Fibroblast of skin of right biceps (primary cell): ENCODE measurements around the gene TRIM47.

Experiments
- DNase-seq: peaks from one replicate; pipeline ENCODE4 v3.0.0-alpha.2; 2013

Gene TRIM47

DNA sequence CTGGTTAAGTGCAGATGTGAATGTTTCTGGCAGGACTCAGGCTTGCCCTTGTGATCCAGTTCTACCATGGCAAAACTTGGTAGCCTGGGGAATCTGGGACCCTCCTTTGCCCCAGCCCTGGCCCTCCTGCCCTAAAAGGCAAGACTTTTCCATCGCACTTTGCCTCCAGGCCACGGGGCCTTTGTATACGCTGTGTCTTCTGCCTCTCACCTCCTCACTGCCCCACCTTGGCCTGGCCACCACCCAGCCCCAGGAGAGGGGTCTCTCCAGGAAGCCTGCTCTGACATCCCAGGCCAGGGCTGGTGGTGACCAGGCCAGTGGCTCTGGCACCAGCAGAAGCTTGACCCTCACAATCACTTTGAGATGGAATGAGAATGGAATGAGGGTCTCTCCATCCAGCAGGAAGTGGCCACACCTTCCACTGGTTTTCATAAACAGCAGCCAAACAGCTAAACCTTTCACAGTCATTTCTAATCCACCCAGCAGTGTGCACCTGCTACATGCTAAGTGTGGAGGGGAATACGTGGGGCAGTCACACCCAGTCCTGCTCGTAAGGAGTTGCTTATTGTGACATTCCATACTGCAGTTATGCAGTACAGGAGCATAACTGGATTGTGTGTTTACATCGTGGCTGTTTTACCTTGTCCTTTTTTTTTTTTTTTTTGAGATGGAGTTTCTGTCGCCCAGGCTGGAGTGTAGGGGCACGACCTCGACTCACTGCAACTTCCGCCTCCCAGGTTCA is 27.9 kb upstream of the TRIM47 start:
- DNase-seq, result no peak

DNA sequence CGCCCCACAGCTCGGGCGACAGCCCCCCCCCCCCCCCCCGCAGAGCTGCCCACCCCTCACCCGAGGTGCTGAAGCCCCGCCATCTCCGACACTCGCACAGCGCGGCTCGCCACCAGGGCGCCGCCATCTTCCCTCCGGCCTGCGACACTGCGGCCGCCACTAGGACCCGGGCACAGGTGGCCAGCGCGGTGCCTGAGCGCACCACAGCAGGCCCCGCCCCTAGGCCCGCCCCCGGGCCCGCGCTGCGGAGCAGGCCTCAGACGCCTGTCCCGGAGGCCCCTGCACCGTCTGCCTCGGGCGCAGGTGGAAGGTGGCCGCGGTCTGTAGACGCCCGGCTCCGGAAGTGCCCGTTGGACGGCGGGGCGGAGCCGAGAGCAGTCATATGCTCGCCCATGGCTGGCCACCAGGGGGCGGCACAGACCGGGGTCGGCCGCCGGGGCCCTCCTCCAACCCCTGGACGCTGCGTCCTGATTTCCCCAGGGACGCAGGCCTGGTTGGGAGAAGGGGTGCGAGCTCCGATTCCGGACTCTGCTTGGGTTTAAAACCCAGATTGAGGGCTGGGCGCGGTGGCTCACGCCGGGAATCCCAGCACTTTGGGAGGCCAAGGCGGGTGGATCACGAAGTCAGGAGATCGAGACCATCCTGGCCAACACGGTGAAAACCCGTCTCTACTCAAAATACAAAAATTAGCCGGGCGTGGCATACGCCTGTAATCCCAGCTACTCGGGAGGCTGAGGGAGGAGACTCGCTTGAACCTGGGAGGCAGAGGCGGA is 26.6 kb upstream of the TRIM47 start, which contains the start of gene MRPL38:
Gene MRPL38 (minus strand): TSS at position 136 of the 773 bp plus-strand sequence. CDS start 9 bp downstream, at position 127.
- peak; percentile 95 for DNase-seq

DNA sequence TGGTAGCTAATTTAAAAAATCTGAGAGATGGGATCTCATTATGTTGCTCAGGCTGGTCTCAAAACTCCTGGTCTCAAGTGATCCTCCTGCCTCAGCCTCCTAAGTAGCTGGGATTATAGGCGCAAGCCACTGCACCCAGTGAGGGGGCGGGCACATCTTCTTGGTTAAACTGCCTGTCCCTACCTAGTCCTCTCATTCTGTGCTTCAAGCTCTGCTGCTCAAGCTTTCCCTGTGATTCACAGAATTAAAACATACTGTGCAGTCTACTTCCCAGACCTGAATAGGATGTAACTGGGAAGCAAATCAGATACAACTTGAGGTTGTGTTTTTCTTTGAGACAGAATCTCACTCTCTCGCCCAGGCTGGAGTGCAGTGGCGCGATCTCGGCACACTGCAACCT is 24.0 kb upstream of the TRIM47 start:
- DNase-seq, result no peak

- DNase-seq, result no peak
These were observed 23.3 kb upstream of the TRIM47 start for GRCh38 chr17:75901727-75902126.

DNA sequence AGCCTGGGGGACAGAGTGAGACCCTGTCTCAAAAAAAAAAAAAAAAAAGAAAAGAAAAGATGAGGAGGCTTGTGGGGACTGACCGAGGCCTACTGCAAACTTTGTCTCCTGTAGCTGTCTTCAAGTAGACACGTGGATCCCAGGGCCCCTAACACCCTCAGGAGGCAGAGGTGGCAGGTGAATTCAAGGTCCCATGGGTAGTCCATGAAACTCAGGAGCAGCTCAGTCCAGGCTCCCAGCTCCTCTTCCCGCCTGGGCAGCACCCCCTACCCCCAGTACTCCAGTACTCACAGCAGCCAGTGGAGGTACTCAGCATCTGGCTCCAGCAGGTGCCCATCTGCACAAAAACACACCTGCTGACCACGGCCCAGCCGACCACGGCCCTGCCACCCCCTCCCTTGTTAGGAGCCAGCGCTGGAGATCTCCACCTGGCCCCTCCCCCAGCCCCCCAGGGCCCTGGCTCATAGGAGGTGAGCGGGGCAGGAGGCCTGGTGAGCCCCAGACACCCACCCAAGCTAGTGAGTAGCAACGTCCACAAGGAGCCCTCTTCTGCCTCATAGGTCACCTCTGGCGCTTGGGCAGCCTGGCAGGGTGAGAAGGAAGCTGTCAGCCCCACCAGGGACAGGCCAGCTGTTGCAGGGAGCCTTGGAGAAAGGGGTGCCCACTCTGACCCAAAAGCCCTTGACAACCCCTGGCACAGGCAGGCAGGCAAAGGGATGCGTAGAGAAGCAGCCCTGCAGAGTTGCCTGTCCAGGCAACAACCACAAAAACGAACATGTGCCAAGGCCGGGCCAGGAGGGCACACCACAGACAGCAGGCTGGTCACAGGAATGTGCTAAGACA is 22.5 kb upstream of the TRIM47 start:
- DNase-seq, result no peak

DNA sequence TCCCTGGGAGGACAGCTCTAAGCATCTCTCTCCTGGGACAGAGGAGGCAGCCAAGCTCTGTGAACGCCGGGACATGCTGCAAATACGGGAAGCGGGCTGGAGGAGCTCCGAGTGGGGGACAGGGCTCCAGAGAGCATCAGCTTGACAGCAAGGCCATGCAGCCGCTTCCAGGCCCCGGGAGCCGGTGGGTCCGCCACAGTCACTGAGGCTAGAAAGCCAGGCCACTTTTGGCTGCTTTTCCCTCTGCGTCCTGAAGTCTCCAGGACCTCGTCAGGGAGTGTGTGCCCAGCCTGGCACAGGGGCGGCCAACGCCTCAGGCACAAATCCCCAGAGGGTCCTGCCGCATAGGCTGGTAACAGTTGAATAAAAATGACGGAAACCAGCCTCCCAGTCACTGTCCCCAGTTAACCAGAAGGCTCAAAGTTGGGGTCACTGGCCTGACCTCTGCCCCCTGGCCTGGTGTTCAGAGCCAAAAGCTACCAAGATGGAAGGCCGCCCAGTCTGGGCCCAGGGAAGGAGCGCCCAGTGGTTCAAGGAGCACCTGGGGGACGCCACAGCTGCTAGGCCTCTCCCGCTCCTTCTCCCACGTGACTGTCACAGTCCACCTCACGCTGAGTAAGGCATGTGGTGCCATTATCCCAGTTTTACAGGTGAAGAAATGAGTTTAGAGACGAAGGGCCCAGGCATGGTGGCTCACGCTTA is 21.5 kb upstream of the TRIM47 start:
- no peak for DNase-seq

- no peak for DNase-seq
These were observed 21.0 kb upstream of the TRIM47 start for GRCh38 chr17:75899353-75899752.

GRCh38 chr17:75898791-75899190 is 20.4 kb upstream of the TRIM47 start:
- no peak for DNase-seq

- DNase-seq, result no peak
These were observed 19.7 kb upstream of the TRIM47 start for GRCh38 chr17:75898065-75898464.

GRCh38 chr17:75897160-75898019 is 19.0 kb upstream of the TRIM47 start:
- DNase-seq, result no peak

- DNase-seq, result peak; percentile 81
These were observed 18.2 kb upstream of the TRIM47 start, which contains the start of gene TRIM65 for GRCh38 chr17:75896415-75897159. Gene TRIM65, minus strand, starts transcription at chr17:75896951. Its CDS starts 14 bp downstream, at chr17:75896937.

- DNase-seq, result peak; percentile 45
These were observed 17.2 kb upstream of the TRIM47 start for GRCh38 chr17:75895370-75896155.

DNA sequence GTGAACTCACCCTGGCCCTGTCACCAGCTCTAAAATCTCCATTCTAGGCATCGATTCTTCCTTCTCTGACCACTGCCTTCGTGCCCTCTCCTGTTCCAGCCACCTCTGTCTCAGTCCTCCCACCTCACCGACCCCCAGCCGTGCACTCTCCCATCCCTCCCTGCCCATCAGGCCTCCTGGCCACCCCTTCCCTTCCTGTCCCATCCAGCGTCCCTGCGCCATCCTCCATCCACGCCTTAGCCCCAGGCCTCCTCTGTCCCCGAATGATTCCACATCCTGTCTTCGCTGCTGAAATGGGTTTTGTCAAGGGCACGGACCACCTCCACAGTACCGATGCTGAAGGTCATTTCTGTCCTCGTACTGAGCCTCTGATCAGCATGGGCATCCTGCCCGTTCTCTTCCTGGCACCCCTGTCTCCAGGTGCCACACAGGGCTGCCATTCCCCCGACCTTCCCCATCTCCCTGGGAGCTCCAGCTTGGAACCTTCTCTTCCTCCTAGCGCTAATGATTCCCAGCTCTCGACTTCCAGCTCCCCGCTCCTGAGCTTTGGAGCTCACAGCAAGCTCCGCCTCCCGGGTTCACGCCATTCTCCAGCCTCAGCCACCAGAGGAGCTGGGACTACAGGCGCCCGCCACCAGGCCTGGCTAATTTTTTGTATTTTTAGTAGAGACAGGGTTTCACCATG is 15.8 kb upstream of the TRIM47 start:
- no peak for DNase-seq

DNA sequence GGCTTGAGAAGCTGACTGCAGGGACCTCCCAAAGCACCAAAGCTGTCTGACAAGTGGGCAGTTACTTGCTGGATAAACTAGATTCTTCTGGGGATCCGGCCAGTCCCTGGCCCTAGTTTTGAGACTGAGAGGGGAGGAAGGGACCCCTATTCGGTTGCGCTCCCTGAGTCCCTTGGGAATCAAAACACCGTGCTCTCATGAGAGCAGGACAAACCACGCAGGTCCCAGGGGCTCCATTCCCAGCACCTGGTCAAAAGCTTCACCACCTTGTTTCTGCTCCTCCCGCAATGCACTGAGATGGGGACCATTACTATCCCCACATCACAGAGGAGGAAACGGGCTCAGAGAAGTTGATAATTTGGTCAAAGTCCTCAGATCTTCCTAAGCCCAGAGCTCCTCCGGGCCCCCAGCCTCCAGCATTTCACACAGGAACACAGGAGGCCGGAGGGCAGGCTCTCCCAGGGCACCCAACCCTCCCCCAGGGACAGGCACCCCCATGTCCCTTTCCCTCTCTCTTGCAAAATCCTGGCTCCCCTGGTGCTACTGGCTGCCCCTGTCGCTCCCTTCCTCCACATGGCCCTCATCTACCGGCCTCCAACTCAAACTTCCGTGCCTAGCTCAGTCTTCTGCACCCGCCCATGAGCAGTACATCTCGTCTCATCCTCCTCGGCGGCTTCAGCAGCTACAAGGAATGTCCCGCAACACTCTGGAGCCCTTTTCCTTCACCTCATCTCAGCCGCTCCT is 15.1 kb upstream of the TRIM47 start:
- DNase-seq, result no peak

GRCh38 chr17:75892556-75893224 is 14.3 kb upstream of the TRIM47 start:
- no peak for DNase-seq

- no peak for DNase-seq
These were observed 13.5 kb upstream of the TRIM47 start for GRCh38 chr17:75891605-75892555.
